Upper lobe of right lung (tissue), 1 donor: ENCODE measurements around the gene WSCD1. TPM values are rescaled to one million over a fixed set of nuclear protein-coding genes. Genes with fewer than 3 reads are reported as not detected.

Experiments
- ATAC-seq: fragments of 200-7000 bp; cut with Tn5 transposase; one replicate; pipeline ENCODE4 v1.9.1; 2020; ENCODE audit warnings: mild to moderate bottlenecking, moderate library complexity
- DNase-seq: peaks from one replicate; pipeline ENCODE4 v3.0.0-alpha.2; 2020
- H3K27ac ChIP-seq: fragments of 200-600 bp; one replicate; pipeline ENCODE4 v1.8.0; 2022
- H3K27me3 ChIP-seq: fragments of 200-600 bp; one replicate; pipeline ENCODE4 v1.8.0; 2022; ENCODE audit warnings: mild to moderate bottlenecking
- H3K36me3 ChIP-seq: fragments of 200-600 bp; one replicate; pipeline ENCODE4 v1.8.0; 2022
- H3K4me1 ChIP-seq: fragments of 200-600 bp; one replicate; pipeline ENCODE4 v1.8.0; 2022
- H3K4me3 ChIP-seq: fragments of 200-600 bp; one replicate; pipeline ENCODE4 v1.8.0; 2022; ENCODE audit warnings: mild to moderate bottlenecking
- H3K9me3 ChIP-seq: fragments of 200-600 bp; one replicate; pipeline ENCODE4 v1.8.0; 2022
- CTCF ChIP-seq: fragments of 200-600 bp; IDR thresholded peaks from one replicate; pipeline ENCODE4 v1.8.0; 2022; ENCODE audit warnings: antibody characterized with exemption
- intact Hi-C: fragments of 100-400 bp; cut with DNase I; formaldehyde crosslinking; loops from one replicate; pipeline ENCODE4 v1.11.0; 2022
- total RNA-seq: library from RNA; stranded (reverse); fragmentation: NEBNext Ultra II Directional; extraction: Animal tissue kit (Norgen Biotek cat#: 25700); gene quantifications from one replicate; pipeline ENCODE4 v1.2.1, GENCODE V29; 2021
- donor health status: DM: no; HTN: yes; CAD: no; lungs with severe emphysema.

Gene WSCD1
- total RNA-seq, 1 donor from 2014 or later = 7.7 TPM

GRCh38 chr17:6163612-6164333, 93.6 kb downstream of the WSCD1 start:
- no peaks in the 10 kb centered on the region for H3K27me3 ChIP-seq
- H3K27ac ChIP-seq = no peak overlapping the region
- no peak for DNase-seq
- H3K36me3 ChIP-seq = no peaks in the 10 kb centered on the region
- H3K4me3 ChIP-seq = no peak overlapping the region
- H3K9me3 ChIP-seq = no peaks in the 10 kb centered on the region
- H3K4me1 ChIP-seq = no peaks in the 10 kb centered on the region
- intact Hi-C loops = no loop called here
- no peak for ATAC-seq
- no peak for TF ChIP-seq CTCF

GRCh38 chr17:6164996-6165395, 94.8 kb downstream of the WSCD1 start:
- H3K4me3 ChIP-seq = no peak overlapping the region
- no peaks in the 10 kb centered on the region for H3K27me3 ChIP-seq
- intact Hi-C loops = no loop called here
- no peaks in the 10 kb centered on the region for H3K4me1 ChIP-seq
- no peaks in the 10 kb centered on the region for H3K9me3 ChIP-seq
- DNase-seq (no peak), ATAC-seq (no peak)
- TF ChIP-seq CTCF = no peak
- H3K27ac ChIP-seq = no peak overlapping the region
- no peaks in the 10 kb centered on the region for H3K36me3 ChIP-seq

DNA sequence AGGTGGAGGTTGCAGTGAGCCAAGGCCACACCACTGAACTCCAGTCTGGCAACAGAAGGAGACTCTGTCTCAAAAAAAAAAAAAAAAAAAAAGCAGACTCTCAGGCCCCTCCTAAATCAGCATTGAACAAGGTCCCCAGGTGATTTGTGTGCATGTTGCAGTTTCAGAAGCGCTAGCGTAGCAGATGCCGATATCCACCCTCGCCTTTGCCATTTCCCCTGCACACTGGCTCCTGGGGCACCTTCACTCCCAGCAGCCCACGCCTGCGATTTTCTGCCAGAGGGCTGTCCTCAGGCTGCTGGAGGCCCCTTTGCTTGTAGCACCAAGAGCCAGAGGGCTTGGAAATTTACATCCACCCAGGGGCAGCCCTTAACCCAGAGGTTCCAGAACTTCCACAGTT, 95.6 kb downstream of the WSCD1 start:
- Histone ChIP-seq H3K4me1 (no peaks in the 10 kb centered on the region), H3K27ac (no peak overlapping the region), H3K36me3 (no peaks in the 10 kb centered on the region), H3K4me3 (no peak overlapping the region), H3K9me3 (no peaks in the 10 kb centered on the region), H3K27me3 (no peaks in the 10 kb centered on the region)
- DNase-seq = peak; percentile 13
- intact Hi-C loops = no loop called here
- ATAC-seq = no peak
- no peak for TF ChIP-seq CTCF

- Histone ChIP-seq H3K36me3 (no peaks in the 10 kb centered on the region), H3K27me3 (no peaks in the 10 kb centered on the region), H3K4me1 (no peaks in the 10 kb centered on the region), H3K9me3 (no peaks in the 10 kb centered on the region), H3K4me3 (no peak overlapping the region), H3K27ac (no peak overlapping the region)
- peak; percentile 8 for ATAC-seq
- intact Hi-C loops = no loop called here
- TF ChIP-seq CTCF = no peak
- DNase-seq = no peak
Observed at GRCh38 chr17:6166492-6167179, 96.5 kb downstream of the WSCD1 start.

DNA sequence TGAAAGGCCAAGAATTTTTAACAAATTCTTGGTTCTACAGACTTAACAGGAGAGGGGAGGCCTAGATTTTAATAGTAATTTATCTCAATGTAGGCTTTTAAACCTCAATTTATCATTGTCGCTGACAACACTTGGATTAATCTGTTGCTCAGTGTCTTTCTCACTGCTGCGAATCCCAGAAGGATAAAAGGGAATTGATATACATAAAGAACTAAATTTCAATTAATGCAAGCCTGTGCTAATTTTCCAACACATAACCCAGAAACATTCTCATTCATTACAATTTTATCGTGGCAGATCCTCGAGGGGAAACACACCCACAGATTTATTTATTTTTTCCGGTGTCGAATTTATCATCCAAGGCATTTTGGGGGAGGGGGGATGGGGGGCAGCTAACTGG, 98.1 kb downstream of the WSCD1 start:
- Histone ChIP-seq H3K4me1 (no peaks in the 10 kb centered on the region), H3K27me3 (no peaks in the 10 kb centered on the region), H3K36me3 (no peaks in the 10 kb centered on the region), H3K27ac (no peak overlapping the region), H3K4me3 (no peak overlapping the region), H3K9me3 (no peaks in the 10 kb centered on the region)
- intact Hi-C loops = no loop called here
- ATAC-seq (no peak), DNase-seq (no peak)
- TF ChIP-seq CTCF = no peak
